Ovary (tissue), 9 donors: ENCODE data around the gene RANBP10. TPM values are rescaled to one million over a fixed set of nuclear protein-coding genes. Genes with fewer than 3 reads are reported as not detected.

Source experiments
- DNase-seq, 5 donors: peaks; one replicate each; pipeline ENCODE4 v3.0.0-alpha.2; 2019 to 2020
- H3K27ac ChIP-seq, 2 donors: fragments of 200-600 bp; one replicate each; pipeline versions ENCODE4 v1.5.1 to v1.8.0; 2019 to 2022
- H3K27me3 ChIP-seq: fragments of 200-600 bp; one replicate; pipeline ENCODE4 v1.8.0; 2022
- H3K36me3 ChIP-seq: fragments of 200-600 bp; sonication (generic); one replicate; pipeline ENCODE4 v1.5.1; 2019
- H3K4me1 ChIP-seq: one replicate; pipeline ENCODE4 v1.8.1; 2013; ENCODE audit warnings: mild to moderate bottlenecking, moderate library complexity; ENCODE audit not compliant: insufficient read depth
- H3K4me3 ChIP-seq: fragments of 200-600 bp; sonication (generic); one replicate; pipeline ENCODE4 v1.5.1; 2017
- H3K9me3 ChIP-seq, 2 donors: fragments of 200-600 bp in 1 of 2; sonication (generic) in 1 of 2; one replicate each; pipeline versions ENCODE4 v1.5.1 to v1.8.1; 2013 to 2019; ENCODE audit warnings: mild to moderate bottlenecking in 1 of 2, moderate library complexity in 1 of 2
- CTCF ChIP-seq, 3 donors: fragments of 450-650 bp in 2 of 3; fragments of 200-600 bp in 1 of 3; IDR thresholded peaks; one replicate each; pipeline versions ENCODE4 v1.5.1 to v1.8.0; 2016 to 2022; ENCODE audit warnings: antibody characterized with exemption in 3 of 3, mild to moderate bottlenecking in 1 of 3
- EP300 ChIP-seq: sonication (generic); formaldehyde crosslinking; IDR thresholded peaks from one replicate; pipeline ENCODE4 v1.6.1; 2017; ENCODE audit warnings: antibody characterized with exemption
- POLR2A ChIP-seq: fragments of 450-650 bp; IDR thresholded peaks from one replicate; pipeline ENCODE4 v1.6.1; 2017; ENCODE audit warnings: antibody characterized with exemption, mild to moderate bottlenecking, moderate library complexity
- WGBS, 3 donors: extraction: QIAGEN DNeasy Blood & Tissue Kit in 1 of 3; methylation state at CpG; one replicate each; pipeline versions ENCODE4 v1.1.5 to v1.1.7; 2013 to 2017; 5-methylcytosine and 5-hydroxymethylcytosine counted together
- intact Hi-C, 4 donors: fragments of 100-400 bp; cut with DNase I; formaldehyde crosslinking; loops; one replicate each; pipeline versions ENCODE4 v1.11.0 to v1.15.1; 2022 to 2023
- polyA plus RNA-seq, 2 donors: library from polyadenylated mRNA; stranded (reverse); fragments of 200-250 nt in 1 of 2; fragments of 350-450 nt in 1 of 2; fragmentation: Illumina TruSeq in 1 of 2; extraction: RNeasy Lipid Tissue Mini Kit (QIAGEN cat#74804) in 1 of 2; gene quantifications; one replicate each; pipeline ENCODE4 v1.2.3, GENCODE V29; 2013 to 2014
- total RNA-seq, 7 donors: library from RNA; depleted of rRNA in 2 of 7; stranded (reverse); fragments of >200 nt in 2 of 7; fragmentation: NEBNext Ultra II Directional in 3 of 7; extraction: Animal tissue kit (Norgen Biotek cat#: 25700) in 3 of 7; gene quantifications; one replicate each; pipeline versions ENCODE4 v1.1.0 to v1.2.4, GENCODE V29; 2016 to 2023
- donor health status: DM: no; HTN: no; CAD: no; lungs with moderate emphysema.
- donor health status: DM: no; HTN: no; CAD: no.
- donor health status: Bipolar disorder and iron deficiency.
- donor health status: DM: yes; HTN: yes; CAD: no.
- donor health status: DM: no; HTN: no; CAD: no.
- donor health status: DM: yes; HTN: yes; CAD: no.

The RANBP10 gene
- total and polyA plus RNA-seq, 9 donors = 8.3 to 19.6 (median 16.9) TPM

GRCh38 chr16:67822511-67822910 lies 16.2 kb upstream of the RANBP10 start:
- intact Hi-C loops = loop anchor here in 1 of 4 donors (10.0 kb wide), 1 partner anchor 212 kb away; no protein-coding TSS in a partner anchor
- no peak for DNase-seq
- Histone ChIP-seq H3K27ac (no peak overlapping the region), H3K27me3 (no peaks in the 10 kb centered on the region), H3K36me3 (no peaks in the 10 kb centered on the region), H3K4me3 (no peak overlapping the region), H3K4me1 (no peaks in the 10 kb centered on the region), H3K9me3 (no peaks in the 10 kb centered on the region)
- WGBS, 3 donors = 88 to 94% (median 94%) methylated on average over 2 of the region's 2 CpGs
- TF ChIP-seq EP300 = no peak
- no peak for TF ChIP-seq POLR2A
- no peak for TF ChIP-seq CTCF (IDR thresholded peaks at IDR 0.05)

- DNase-seq = no peak
- no peaks in the 10 kb centered on the region for H3K9me3 ChIP-seq
- no peak overlapping the region for H3K27ac ChIP-seq
- H3K4me3 ChIP-seq = no peak overlapping the region
- no peaks in the 10 kb centered on the region for H3K36me3 ChIP-seq
- no peak for TF ChIP-seq CTCF (IDR thresholded peaks at IDR 0.05)
- no peak for TF ChIP-seq EP300
- TF ChIP-seq POLR2A = no peak
- H3K4me1 ChIP-seq = no peaks in the 10 kb centered on the region
- intact Hi-C loops = loop anchor here in 1 of 4 donors (10.0 kb wide), 1 partner anchor 214 kb away; no protein-coding TSS in a partner anchor
- no peaks in the 10 kb centered on the region for H3K27me3 ChIP-seq
- 92 to 94% (median 93%) methylated on average over 11 of the region's 11 CpGs for WGBS, 3 donors
These were observed 14.4 kb upstream of the RANBP10 start for GRCh38 chr16:67820608-67821259.

GRCh38 chr16:67814567-67814966 lies 8.2 kb upstream of the RANBP10 start:
- WGBS, 3 donors = 79 to 84% (median 83%) methylated on average over 8 of the region's 8 CpGs
- intact Hi-C loops = no loop called here

GRCh38 chr16:67811899-67812298 lies 5.5 kb upstream of the RANBP10 start:
- no peaks in the 10 kb centered on the region for H3K4me1 ChIP-seq
- no peaks in the 10 kb centered on the region for H3K36me3 ChIP-seq
- no peak overlapping the region for H3K27ac ChIP-seq
- WGBS, 3 donors = 92 to 100% (median 98%) methylated on average over 1 of the region's 1 CpG
- intact Hi-C loops = no loop called here
- no peak overlapping the region for H3K4me3 ChIP-seq
- TF ChIP-seq EP300 (no peak), POLR2A (no peak), CTCF (IDR thresholded peaks at IDR 0.05) (no peak)
- no peaks in the 10 kb centered on the region for H3K9me3 ChIP-seq
- no peaks in the 10 kb centered on the region for H3K27me3 ChIP-seq
- no peak for DNase-seq

More at GRCh38 chr16:67814567-67814966, 8.2 kb upstream of the RANBP10 start:
- no peaks in the 10 kb centered on the region for H3K9me3 ChIP-seq
- no peak overlapping the region for H3K27ac ChIP-seq
- no peaks in the 10 kb centered on the region for H3K27me3 ChIP-seq
- DNase-seq = no peak
- H3K4me1 ChIP-seq = no peaks in the 10 kb centered on the region
- H3K4me3 ChIP-seq = no peak overlapping the region
- TF ChIP-seq CTCF (IDR thresholded peaks at IDR 0.05) = no peak
- TF ChIP-seq EP300 = no peak
- no peak for TF ChIP-seq POLR2A
- no peaks in the 10 kb centered on the region for H3K36me3 ChIP-seq
